ENCODE data around the gene ADCY1. TPM values are rescaled to one million over a fixed set of nuclear protein-coding genes. Genes with fewer than 3 reads are reported as not detected.

ADCY1 gene
- total RNA-seq, 4 donors from 2014 or later, result 0.15 to 0.72 (median 0.26) TPM

- WGBS, result 99% methylated on average over 4 of the region's 4 CpGs
- DNase-seq (ENCODE audit: low spot score in 2 of 2), result peak in 1 of 2 donors; percentile 53
Observed at GRCh38 chr7:45566961-45567360, 7.2 kb upstream of the ADCY1 start.

GRCh38 chr7:45567713-45568112 is 6.5 kb upstream of the ADCY1 start:
- no peak overlapping the region for H3K4me3 ChIP-seq
- H3K9me3 ChIP-seq, result no peaks in the 10 kb centered on the region
- H3K27me3 ChIP-seq, result peaks cover 7% of the 10 kb centered on the region
- no peak overlapping the region for H3K27ac ChIP-seq
- TF ChIP-seq POLR2A (IDR thresholded peaks at IDR 0.05), result no peak
- no peak for TF ChIP-seq CTCF (IDR thresholded peaks at IDR 0.05)
- TF ChIP-seq POLR2AphosphoS5 (IDR thresholded peaks at IDR 0.05), result no peak
- TF ChIP-seq EP300 (IDR thresholded peaks at IDR 0.05), result no peak
- no peaks in the 10 kb centered on the region for H3K4me1 ChIP-seq
- DNase-seq (ENCODE audit: low spot score in 2 of 2), result peak in 1 of 2 donors; percentile 63
- WGBS, result 100% methylated on average over 1 of the region's 1 CpG
- H3K36me3 ChIP-seq, result no peaks in the 10 kb centered on the region

More at GRCh38 chr7:45566961-45567360, 7.2 kb upstream of the ADCY1 start:
- TF ChIP-seq POLR2A (IDR thresholded peaks at IDR 0.05) (no peak), EP300 (IDR thresholded peaks at IDR 0.05) (no peak), POLR2AphosphoS5 (IDR thresholded peaks at IDR 0.05) (no peak), CTCF (IDR thresholded peaks at IDR 0.05) (no peak)
- Histone ChIP-seq H3K36me3 (no peaks in the 10 kb centered on the region), H3K4me3 (no peak overlapping the region), H3K4me1 (no peaks in the 10 kb centered on the region), H3K9me3 (no peaks in the 10 kb centered on the region), H3K27ac (no peak overlapping the region), H3K27me3 (peaks cover 7% of the 10 kb centered on the region)

- DNase-seq (ENCODE audit: low spot score in 2 of 2), result peak in 1 of 2 donors; percentile 67
Observed at GRCh38 chr7:45568536-45569289, 5.5 kb upstream of the ADCY1 start.

GRCh38 chr7:45569290-45569685 is 4.9 kb upstream of the ADCY1 start:
- Histone ChIP-seq H3K4me1 (no peaks in the 10 kb centered on the region), H3K27ac (no peak overlapping the region), H3K9me3 (no peaks in the 10 kb centered on the region), H3K27me3 (peaks cover 14% of the 10 kb centered on the region), H3K36me3 (no peaks in the 10 kb centered on the region), H3K4me3 (no peak overlapping the region)
- peak in 1 of 2 donors; percentile 32 for DNase-seq (ENCODE audit: low spot score in 2 of 2)
- no peak for TF ChIP-seq CTCF (IDR thresholded peaks at IDR 0.05)
- WGBS, result 76% methylated on average over 1 of the region's 1 CpG

More at GRCh38 chr7:45568536-45569289, 5.5 kb upstream of the ADCY1 start:
- TF ChIP-seq EP300 (IDR thresholded peaks at IDR 0.05) (no peak), POLR2AphosphoS5 (IDR thresholded peaks at IDR 0.05) (no peak), POLR2A (IDR thresholded peaks at IDR 0.05) (no peak), CTCF (IDR thresholded peaks at IDR 0.05) (no peak)
- Histone ChIP-seq H3K27ac (no peak overlapping the region), H3K9me3 (no peaks in the 10 kb centered on the region), H3K4me3 (no peak overlapping the region), H3K4me1 (no peaks in the 10 kb centered on the region), H3K36me3 (no peaks in the 10 kb centered on the region), H3K27me3 (peaks cover 14% of the 10 kb centered on the region)
- WGBS, result 67% methylated on average over 8 of the region's 10 CpGs

GRCh38 chr7:45570797-45571196 is 3.4 kb upstream of the ADCY1 start:
- peaks cover 25% of the 10 kb centered on the region for H3K27me3 ChIP-seq
- no peak overlapping the region for H3K4me3 ChIP-seq
- H3K4me1 ChIP-seq, result peaks cover 13% of the 10 kb centered on the region
- WGBS, result 92% methylated on average over 7 of the region's 9 CpGs
- TF ChIP-seq POLR2A (IDR thresholded peaks at IDR 0.05) (no peak), POLR2AphosphoS5 (IDR thresholded peaks at IDR 0.05) (no peak), CTCF (IDR thresholded peaks at IDR 0.05) (no peak), EP300 (IDR thresholded peaks at IDR 0.05) (no peak)
- H3K36me3 ChIP-seq, result no peaks in the 10 kb centered on the region
- DNase-seq (ENCODE audit: low spot score in 2 of 2), result peak in 1 of 2 donors; percentile 32
- no peak overlapping the region for H3K27ac ChIP-seq
- no peaks in the 10 kb centered on the region for H3K9me3 ChIP-seq

All from suprapubic skin (tissue), 4 donors.